PC-9 (cell line): Measurements from ENCODE around the gene CDC14B.

Experiments used
- EZH2 ChIP-seq: fragments of 200-600 bp; sonication (generic); IDR thresholded peaks from 2 replicates; pipeline ENCODE4 v1.8.0; 2017; ENCODE audit warnings: antibody characterized with exemption, low read depth
- TF ChIP-seq, protein P1 (sequence below): fragments of 200-600 bp; sonication (generic); conservative IDR thresholded peaks from 2 replicates; pipeline ENCODE4 v1.6.1; 2017; ENCODE audit warnings: mixed run types, antibody characterized with exemption, mild to moderate bottlenecking, moderate library complexity

DNA sequence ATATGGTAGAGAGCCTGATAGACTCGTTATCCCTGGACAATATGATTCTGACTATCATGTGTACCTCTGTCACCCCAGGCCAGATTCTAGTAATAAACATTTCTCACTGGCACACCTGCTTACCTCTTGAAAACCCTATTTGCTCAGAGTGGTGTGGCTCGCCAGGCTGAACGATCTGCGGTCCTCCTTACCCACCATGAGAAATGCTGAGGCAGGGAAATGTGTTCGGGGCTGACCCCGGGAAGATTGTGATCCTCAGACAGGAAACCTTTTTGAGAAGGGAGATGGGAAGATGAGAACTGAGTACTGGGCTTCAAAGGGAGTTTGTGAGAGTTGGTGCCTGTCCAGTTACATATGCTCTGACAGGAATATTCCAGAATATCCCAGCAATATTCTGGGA is 46.1 kb upstream of the CDC14B start:
- TF ChIP-seq EZH2: no peak
- TF ChIP-seq, protein P1, sequence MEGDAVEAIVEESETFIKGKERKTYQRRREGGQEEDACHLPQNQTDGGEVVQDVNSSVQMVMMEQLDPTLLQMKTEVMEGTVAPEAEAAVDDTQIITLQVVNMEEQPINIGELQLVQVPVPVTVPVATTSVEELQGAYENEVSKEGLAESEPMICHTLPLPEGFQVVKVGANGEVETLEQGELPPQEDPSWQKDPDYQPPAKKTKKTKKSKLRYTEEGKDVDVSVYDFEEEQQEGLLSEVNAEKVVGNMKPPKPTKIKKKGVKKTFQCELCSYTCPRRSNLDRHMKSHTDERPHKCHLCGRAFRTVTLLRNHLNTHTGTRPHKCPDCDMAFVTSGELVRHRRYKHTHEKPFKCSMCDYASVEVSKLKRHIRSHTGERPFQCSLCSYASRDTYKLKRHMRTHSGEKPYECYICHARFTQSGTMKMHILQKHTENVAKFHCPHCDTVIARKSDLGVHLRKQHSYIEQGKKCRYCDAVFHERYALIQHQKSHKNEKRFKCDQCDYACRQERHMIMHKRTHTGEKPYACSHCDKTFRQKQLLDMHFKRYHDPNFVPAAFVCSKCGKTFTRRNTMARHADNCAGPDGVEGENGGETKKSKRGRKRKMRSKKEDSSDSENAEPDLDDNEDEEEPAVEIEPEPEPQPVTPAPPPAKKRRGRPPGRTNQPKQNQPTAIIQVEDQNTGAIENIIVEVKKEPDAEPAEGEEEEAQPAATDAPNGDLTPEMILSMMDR: no peak
